ENCODE measurements around the gene SLC25A29. TPM values are rescaled to one million over a fixed set of nuclear protein-coding genes. Genes with fewer than 3 reads are reported as not detected.

Gene SLC25A29
- total RNA-seq, 2 donors from 2014 or later, result 24.7 to 34.0 TPM

GRCh38 chr14:100340423-100340813 lies 34.2 kb upstream of the SLC25A29 start:
- H3K9me3 ChIP-seq, result no peaks in the 10 kb centered on the region
- peak overlapping the region; percentile 48 to 58 for H3K27ac ChIP-seq
- peak; percentile 13 for DNase-seq (ENCODE audit: low spot score)
- no peak for TF ChIP-seq CTCF (IDR thresholded peaks at IDR 0.05)
- H3K27me3 ChIP-seq, result no peaks in the 10 kb centered on the region
- H3K36me3 ChIP-seq, result peaks cover 32% of the 10 kb centered on the region
- no peak overlapping the region for H3K4me3 ChIP-seq
- peaks cover 0 to 24% of the 10 kb centered on the region in 2 donors for H3K4me1 ChIP-seq

GRCh38 chr14:100339766-100340422 lies 33.6 kb upstream of the SLC25A29 start:
- Histone ChIP-seq H3K4me1 (peaks cover 0 to 24% of the 10 kb centered on the region in 2 donors), H3K9me3 (no peaks in the 10 kb centered on the region), H3K27ac (peak overlapping the region in 1 of 2 donors; percentile 58), H3K4me3 (no peak overlapping the region), H3K27me3 (no peaks in the 10 kb centered on the region), H3K36me3 (peaks cover 34% of the 10 kb centered on the region)
- peak; percentile 42 for DNase-seq (ENCODE audit: low spot score)
- no peak for TF ChIP-seq CTCF (IDR thresholded peaks at IDR 0.05)

- Histone ChIP-seq H3K4me3 (no peak overlapping the region), H3K36me3 (peaks cover 36% of the 10 kb centered on the region), H3K27ac (no peak overlapping the region), H3K27me3 (no peaks in the 10 kb centered on the region), H3K9me3 (no peaks in the 10 kb centered on the region), H3K4me1 (peaks cover 0 to 18% of the 10 kb centered on the region in 2 donors)
- DNase-seq (ENCODE audit: low spot score), result no peak
- TF ChIP-seq CTCF (IDR thresholded peaks at IDR 0.05), result no peak
These were observed 30.6 kb upstream of the SLC25A29 start for GRCh38 chr14:100336618-100337530.

- Histone ChIP-seq H3K4me3 (no peak overlapping the region), H3K36me3 (peaks cover 33% of the 10 kb centered on the region), H3K4me1 (peaks cover 0 to under 1% of the 10 kb centered on the region in 2 donors), H3K9me3 (no peaks in the 10 kb centered on the region), H3K27ac (no peak overlapping the region), H3K27me3 (no peaks in the 10 kb centered on the region)
- no peak for TF ChIP-seq CTCF (IDR thresholded peaks at IDR 0.05)
- no peak for DNase-seq (ENCODE audit: low spot score)
These were observed 28.7 kb upstream of the SLC25A29 start for GRCh38 chr14:100334904-100335303.

GRCh38 chr14:100333827-100334226 lies 27.6 kb upstream of the SLC25A29 start:
- H3K9me3 ChIP-seq, result no peaks in the 10 kb centered on the region
- H3K4me1 ChIP-seq, result no peaks in the 10 kb centered on the region
- H3K27me3 ChIP-seq, result no peaks in the 10 kb centered on the region
- DNase-seq (ENCODE audit: low spot score), result no peak
- H3K36me3 ChIP-seq, result peaks cover 30% of the 10 kb centered on the region
- TF ChIP-seq CTCF (IDR thresholded peaks at IDR 0.05), result no peak
- no peak overlapping the region for H3K4me3 ChIP-seq
- H3K27ac ChIP-seq, result no peak overlapping the region

All from right atrium auricular region (tissue), 2 donors.